WTC11 (cell line): ENCODE measurements around the gene ST6GALNAC3. TPM values are rescaled to one million over a fixed set of nuclear protein-coding genes. Genes with fewer than 3 reads are reported as not detected.

Experiments
- ATAC-seq: fragments of 200-7000 bp; cut with Tn5 transposase; 2 replicates; pipeline ENCODE4 v1.10.0; 2021; ENCODE audit warnings: mild to moderate bottlenecking, moderate library complexity
- CTCF ChIA-PET: fragments of 300-600 bp; sonication (Branson Sonifier 250); formaldehyde crosslinking; loops from one replicate; lab custom pipeline; 2021; ENCODE audit warnings: antibody characterized with exemption; lab: Charles Lee
- POLR2A ChIA-PET: fragments of 350-600 bp; sonication (Branson Sonifier 250); formaldehyde crosslinking; loops from one replicate; lab custom pipeline; 2021; ENCODE audit warnings: antibody characterized with exemption; lab: Charles Lee
- DNase-seq: peaks from one replicate; pipeline ENCODE4 v3.0.0; 2021; ENCODE audit warnings: low spot score
- H3K27ac Mint-ChIP-seq: 2 replicates; pipeline ENCODE4 v1.8.0; 2021; ENCODE audit warnings: mixed read lengths
- H3K27me3 Mint-ChIP-seq: 2 replicates; pipeline ENCODE4 v1.8.0; 2021; ENCODE audit warnings: low read depth, mild to moderate bottlenecking, moderate library complexity, mixed read lengths
- H3K36me3 Mint-ChIP-seq: 2 replicates; pipeline ENCODE4 v1.8.0; 2021; ENCODE audit warnings: mixed read lengths
- H3K4me1 Mint-ChIP-seq: 2 replicates; pipeline ENCODE4 v1.8.0; 2022; ENCODE audit warnings: mixed read lengths
- H3K4me3 Mint-ChIP-seq: 2 replicates; pipeline ENCODE4 v1.8.0; 2021; ENCODE audit warnings: mild to moderate bottlenecking, moderate library complexity, mixed read lengths
- H3K9me3 Mint-ChIP-seq: 2 replicates; pipeline ENCODE4 v1.8.0; 2021; ENCODE audit warnings: mixed read lengths
- ATF1 ChIP-seq: sonication (generic); formaldehyde crosslinking; IDR thresholded peaks from 2 replicates; pipeline ENCODE4 v1.8.1; 2023; ENCODE audit warnings: mild to moderate bottlenecking, moderate library complexity, missing genetic modification reagents
- CREB1 ChIP-seq: sonication (generic); formaldehyde crosslinking; IDR thresholded peaks from 2 replicates; pipeline ENCODE4 v1.8.0; 2023; ENCODE audit warnings: mild to moderate bottlenecking, missing genetic modification reagents
- EMX1 ChIP-seq: fragments of 250-450 bp; sonication (Bioruptor Pico); IDR thresholded peaks from 2 replicates; pipeline ENCODE4 v1.8.0; 2021; ENCODE audit warnings: mild to moderate bottlenecking
- FOXJ3 ChIP-seq: sonication (generic); formaldehyde crosslinking; IDR thresholded peaks from 2 replicates; pipeline ENCODE4 v1.9.0; 2021; ENCODE audit warnings: missing genetic modification reagents, mild to moderate bottlenecking, borderline replicate concordance
- GABPB1 ChIP-seq: sonication (generic); formaldehyde crosslinking; IDR thresholded peaks from 2 replicates; pipeline ENCODE4 v1.8.1; 2023; ENCODE audit warnings: mild to moderate bottlenecking, missing genetic modification reagents
- JAZF1 ChIP-seq: fragments of 250-450 bp; sonication (Bioruptor Pico); IDR thresholded peaks from 2 replicates; pipeline ENCODE4 v1.9.0; 2021; ENCODE audit warnings: moderate library complexity, mild to moderate bottlenecking, inconsistent platforms
- JUN ChIP-seq: sonication (generic); formaldehyde crosslinking; IDR thresholded peaks from 2 replicates; pipeline ENCODE4 v1.8.0; 2023; ENCODE audit warnings: mild to moderate bottlenecking, missing genetic modification reagents
- OVOL2 ChIP-seq: fragments of 250-450 bp; sonication (Bioruptor Pico); IDR thresholded peaks from 2 replicates; pipeline ENCODE4 v1.9.0; 2021; ENCODE audit warnings: mild to moderate bottlenecking, borderline replicate concordance
- SMAD4 ChIP-seq: sonication (generic); formaldehyde crosslinking; IDR thresholded peaks from 2 replicates; pipeline ENCODE4 v1.8.0; 2022; ENCODE audit warnings: mild to moderate bottlenecking, missing genetic modification reagents
- SOX15 ChIP-seq: fragments of 250-450 bp; sonication (Bioruptor Pico); IDR thresholded peaks from 2 replicates; pipeline ENCODE4 v1.9.0; 2021; ENCODE audit warnings: mild to moderate bottlenecking
- ZBTB21 ChIP-seq: sonication (generic); formaldehyde crosslinking; IDR thresholded peaks from 2 replicates; pipeline ENCODE4 v1.8.1; 2023; ENCODE audit warnings: mild to moderate bottlenecking, missing genetic modification reagents, borderline replicate concordance
- ZNF232 ChIP-seq: sonication (generic); formaldehyde crosslinking; IDR thresholded peaks from 2 replicates; pipeline ENCODE4 v1.8.0; 2022; ENCODE audit warnings: mild to moderate bottlenecking, missing genetic modification reagents
- total RNA-seq: library from RNA; stranded (reverse); gene quantifications from 3 replicates; pipeline ENCODE4 v1.2.3, GENCODE V29; 2021
- TF ChIP-seq, protein P1 (sequence below): sonication (generic); formaldehyde crosslinking; IDR thresholded peaks from 2 replicates; pipeline ENCODE4 v1.8.1; 2023; ENCODE audit warnings: mild to moderate bottlenecking, missing genetic modification reagents
- TF ChIP-seq, protein P2 (sequence below): sonication (generic); formaldehyde crosslinking; IDR thresholded peaks from 2 replicates; pipeline ENCODE4 v1.8.0; 2023; ENCODE audit warnings: missing genetic modification reagents
- TF ChIP-seq, protein P3 (sequence below): sonication (generic); formaldehyde crosslinking; IDR thresholded peaks from 2 replicates; pipeline ENCODE4 v1.8.1; 2023; ENCODE audit warnings: mild to moderate bottlenecking, missing genetic modification reagents, moderate library complexity
- TF ChIP-seq, protein P4 (sequence below): fragments of 250-450 bp; sonication (Bioruptor Pico); IDR thresholded peaks from 2 replicates; pipeline ENCODE4 v1.9.0; 2021; ENCODE audit warnings: mild to moderate bottlenecking
- TF ChIP-seq, protein P5 (sequence below): fragments of 200-600 bp; IDR thresholded peaks from 2 replicates; pipeline ENCODE4 v1.8.0; 2022; ENCODE audit warnings: antibody characterized with exemption
- TF ChIP-seq, protein P6 (sequence below): sonication (generic); formaldehyde crosslinking; IDR thresholded peaks from 2 replicates; pipeline ENCODE4 v1.8.0; 2023; ENCODE audit warnings: missing genetic modification reagents, mild to moderate bottlenecking, borderline replicate concordance

ST6GALNAC3 gene
- total RNA-seq, 1 experiment from 2014 or later, result 11.9 TPM

DNA sequence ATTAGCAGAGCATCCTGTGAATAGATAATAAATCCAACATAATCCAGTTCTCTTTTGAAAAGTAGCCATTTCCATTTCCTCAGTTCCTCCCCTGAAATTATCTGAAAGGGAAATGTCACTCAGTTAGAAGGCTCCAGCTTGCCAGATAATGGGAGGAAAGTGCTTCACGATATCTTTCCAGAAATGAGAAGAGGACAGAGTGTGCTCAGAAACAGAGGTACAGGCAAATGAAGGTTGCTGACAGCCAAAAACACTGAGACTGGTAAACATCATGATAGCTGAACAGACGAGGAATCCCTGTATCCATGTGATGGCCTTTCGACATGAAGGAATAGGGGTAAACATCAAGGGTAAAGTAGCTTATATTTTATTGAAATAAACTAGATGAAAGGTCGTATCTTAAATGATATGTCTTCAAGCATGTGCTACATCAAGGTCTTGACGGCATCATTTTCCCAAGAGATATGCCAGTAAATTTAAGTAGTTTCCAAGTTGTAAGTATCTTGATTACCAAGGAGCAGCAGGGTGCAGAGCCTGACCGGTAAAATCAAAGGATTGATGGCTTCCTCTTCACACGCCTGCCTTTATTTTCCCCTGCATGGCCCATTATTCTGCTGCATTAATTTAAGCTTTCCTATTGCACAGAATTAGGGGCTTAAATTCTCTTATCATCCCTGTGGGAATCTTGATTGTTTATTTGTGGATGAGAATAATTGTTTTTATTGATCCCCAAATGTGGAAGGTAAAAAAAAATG, 548.4 kb downstream of the ST6GALNAC3 start:
- ChIA-PET CTCF (no interaction called here), POLR2A (no interaction called here)
- H3K4me1 Mint-ChIP-seq, result peaks cover 4% of the 10 kb centered on the region; the same call in 1 of the 2 replicates
- no peaks in the 10 kb centered on the region for H3K9me3 Mint-ChIP-seq
- H3K4me3 Mint-ChIP-seq, result no peak overlapping the region
- DNase-seq (no peak), ATAC-seq (no peak)
- no peaks in the 10 kb centered on the region for H3K36me3 Mint-ChIP-seq
- TF ChIP-seq, protein P1, sequence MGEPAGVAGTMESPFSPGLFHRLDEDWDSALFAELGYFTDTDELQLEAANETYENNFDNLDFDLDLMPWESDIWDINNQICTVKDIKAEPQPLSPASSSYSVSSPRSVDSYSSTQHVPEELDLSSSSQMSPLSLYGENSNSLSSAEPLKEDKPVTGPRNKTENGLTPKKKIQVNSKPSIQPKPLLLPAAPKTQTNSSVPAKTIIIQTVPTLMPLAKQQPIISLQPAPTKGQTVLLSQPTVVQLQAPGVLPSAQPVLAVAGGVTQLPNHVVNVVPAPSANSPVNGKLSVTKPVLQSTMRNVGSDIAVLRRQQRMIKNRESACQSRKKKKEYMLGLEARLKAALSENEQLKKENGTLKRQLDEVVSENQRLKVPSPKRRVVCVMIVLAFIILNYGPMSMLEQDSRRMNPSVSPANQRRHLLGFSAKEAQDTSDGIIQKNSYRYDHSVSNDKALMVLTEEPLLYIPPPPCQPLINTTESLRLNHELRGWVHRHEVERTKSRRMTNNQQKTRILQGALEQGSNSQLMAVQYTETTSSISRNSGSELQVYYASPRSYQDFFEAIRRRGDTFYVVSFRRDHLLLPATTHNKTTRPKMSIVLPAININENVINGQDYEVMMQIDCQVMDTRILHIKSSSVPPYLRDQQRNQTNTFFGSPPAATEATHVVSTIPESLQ, result no peak
- TF ChIP-seq SMAD4 (CRISPR knock-in tag), result no peak
- no peak for TF ChIP-seq ATF1 (CRISPR knock-in tag)
- TF ChIP-seq, protein P2, sequence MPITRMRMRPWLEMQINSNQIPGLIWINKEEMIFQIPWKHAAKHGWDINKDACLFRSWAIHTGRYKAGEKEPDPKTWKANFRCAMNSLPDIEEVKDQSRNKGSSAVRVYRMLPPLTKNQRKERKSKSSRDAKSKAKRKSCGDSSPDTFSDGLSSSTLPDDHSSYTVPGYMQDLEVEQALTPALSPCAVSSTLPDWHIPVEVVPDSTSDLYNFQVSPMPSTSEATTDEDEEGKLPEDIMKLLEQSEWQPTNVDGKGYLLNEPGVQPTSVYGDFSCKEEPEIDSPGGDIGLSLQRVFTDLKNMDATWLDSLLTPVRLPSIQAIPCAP, result no peak
- TF ChIP-seq EMX1, result no peak
- TF ChIP-seq FOXJ3 (CRISPR knock-in tag), result no peak
- no peak for TF ChIP-seq GABPB1 (CRISPR knock-in tag)
- TF ChIP-seq, protein P3, sequence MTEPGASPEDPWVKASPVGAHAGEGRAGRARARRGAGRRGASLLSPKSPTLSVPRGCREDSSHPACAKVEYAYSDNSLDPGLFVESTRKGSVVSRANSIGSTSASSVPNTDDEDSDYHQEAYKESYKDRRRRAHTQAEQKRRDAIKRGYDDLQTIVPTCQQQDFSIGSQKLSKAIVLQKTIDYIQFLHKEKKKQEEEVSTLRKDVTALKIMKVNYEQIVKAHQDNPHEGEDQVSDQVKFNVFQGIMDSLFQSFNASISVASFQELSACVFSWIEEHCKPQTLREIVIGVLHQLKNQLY (CRISPR knock-in tag), result no peak
- no peak for TF ChIP-seq JUN (CRISPR knock-in tag)
- TF ChIP-seq ZNF232, result no peak
- TF ChIP-seq SOX15 (CRISPR knock-in tag), result no peak
- TF ChIP-seq, protein P4, sequence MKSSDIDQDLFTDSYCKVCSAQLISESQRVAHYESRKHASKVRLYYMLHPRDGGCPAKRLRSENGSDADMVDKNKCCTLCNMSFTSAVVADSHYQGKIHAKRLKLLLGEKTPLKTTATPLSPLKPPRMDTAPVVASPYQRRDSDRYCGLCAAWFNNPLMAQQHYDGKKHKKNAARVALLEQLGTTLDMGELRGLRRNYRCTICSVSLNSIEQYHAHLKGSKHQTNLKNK (CRISPR knock-in tag), result no peak
- TF ChIP-seq CREB1, result no peak
- TF ChIP-seq, protein P5, sequence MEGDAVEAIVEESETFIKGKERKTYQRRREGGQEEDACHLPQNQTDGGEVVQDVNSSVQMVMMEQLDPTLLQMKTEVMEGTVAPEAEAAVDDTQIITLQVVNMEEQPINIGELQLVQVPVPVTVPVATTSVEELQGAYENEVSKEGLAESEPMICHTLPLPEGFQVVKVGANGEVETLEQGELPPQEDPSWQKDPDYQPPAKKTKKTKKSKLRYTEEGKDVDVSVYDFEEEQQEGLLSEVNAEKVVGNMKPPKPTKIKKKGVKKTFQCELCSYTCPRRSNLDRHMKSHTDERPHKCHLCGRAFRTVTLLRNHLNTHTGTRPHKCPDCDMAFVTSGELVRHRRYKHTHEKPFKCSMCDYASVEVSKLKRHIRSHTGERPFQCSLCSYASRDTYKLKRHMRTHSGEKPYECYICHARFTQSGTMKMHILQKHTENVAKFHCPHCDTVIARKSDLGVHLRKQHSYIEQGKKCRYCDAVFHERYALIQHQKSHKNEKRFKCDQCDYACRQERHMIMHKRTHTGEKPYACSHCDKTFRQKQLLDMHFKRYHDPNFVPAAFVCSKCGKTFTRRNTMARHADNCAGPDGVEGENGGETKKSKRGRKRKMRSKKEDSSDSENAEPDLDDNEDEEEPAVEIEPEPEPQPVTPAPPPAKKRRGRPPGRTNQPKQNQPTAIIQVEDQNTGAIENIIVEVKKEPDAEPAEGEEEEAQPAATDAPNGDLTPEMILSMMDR, result no peak
- TF ChIP-seq JAZF1, result no peak
- TF ChIP-seq, protein P6, sequence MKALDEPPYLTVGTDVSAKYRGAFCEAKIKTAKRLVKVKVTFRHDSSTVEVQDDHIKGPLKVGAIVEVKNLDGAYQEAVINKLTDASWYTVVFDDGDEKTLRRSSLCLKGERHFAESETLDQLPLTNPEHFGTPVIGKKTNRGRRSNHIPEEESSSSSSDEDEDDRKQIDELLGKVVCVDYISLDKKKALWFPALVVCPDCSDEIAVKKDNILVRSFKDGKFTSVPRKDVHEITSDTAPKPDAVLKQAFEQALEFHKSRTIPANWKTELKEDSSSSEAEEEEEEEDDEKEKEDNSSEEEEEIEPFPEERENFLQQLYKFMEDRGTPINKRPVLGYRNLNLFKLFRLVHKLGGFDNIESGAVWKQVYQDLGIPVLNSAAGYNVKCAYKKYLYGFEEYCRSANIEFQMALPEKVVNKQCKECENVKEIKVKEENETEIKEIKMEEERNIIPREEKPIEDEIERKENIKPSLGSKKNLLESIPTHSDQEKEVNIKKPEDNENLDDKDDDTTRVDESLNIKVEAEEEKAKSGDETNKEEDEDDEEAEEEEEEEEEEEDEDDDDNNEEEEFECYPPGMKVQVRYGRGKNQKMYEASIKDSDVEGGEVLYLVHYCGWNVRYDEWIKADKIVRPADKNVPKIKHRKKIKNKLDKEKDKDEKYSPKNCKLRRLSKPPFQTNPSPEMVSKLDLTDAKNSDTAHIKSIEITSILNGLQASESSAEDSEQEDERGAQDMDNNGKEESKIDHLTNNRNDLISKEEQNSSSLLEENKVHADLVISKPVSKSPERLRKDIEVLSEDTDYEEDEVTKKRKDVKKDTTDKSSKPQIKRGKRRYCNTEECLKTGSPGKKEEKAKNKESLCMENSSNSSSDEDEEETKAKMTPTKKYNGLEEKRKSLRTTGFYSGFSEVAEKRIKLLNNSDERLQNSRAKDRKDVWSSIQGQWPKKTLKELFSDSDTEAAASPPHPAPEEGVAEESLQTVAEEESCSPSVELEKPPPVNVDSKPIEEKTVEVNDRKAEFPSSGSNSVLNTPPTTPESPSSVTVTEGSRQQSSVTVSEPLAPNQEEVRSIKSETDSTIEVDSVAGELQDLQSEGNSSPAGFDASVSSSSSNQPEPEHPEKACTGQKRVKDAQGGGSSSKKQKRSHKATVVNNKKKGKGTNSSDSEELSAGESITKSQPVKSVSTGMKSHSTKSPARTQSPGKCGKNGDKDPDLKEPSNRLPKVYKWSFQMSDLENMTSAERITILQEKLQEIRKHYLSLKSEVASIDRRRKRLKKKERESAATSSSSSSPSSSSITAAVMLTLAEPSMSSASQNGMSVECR (CRISPR knock-in tag), result no peak
- TF ChIP-seq OVOL2, result no peak
- no peak for TF ChIP-seq ZBTB21 (CRISPR knock-in tag)
- no peaks in the 10 kb centered on the region for H3K27me3 Mint-ChIP-seq
- no peak overlapping the region for H3K27ac Mint-ChIP-seq
